ENCODE data around the gene FAM98A.

Gene FAM98A

DNA sequence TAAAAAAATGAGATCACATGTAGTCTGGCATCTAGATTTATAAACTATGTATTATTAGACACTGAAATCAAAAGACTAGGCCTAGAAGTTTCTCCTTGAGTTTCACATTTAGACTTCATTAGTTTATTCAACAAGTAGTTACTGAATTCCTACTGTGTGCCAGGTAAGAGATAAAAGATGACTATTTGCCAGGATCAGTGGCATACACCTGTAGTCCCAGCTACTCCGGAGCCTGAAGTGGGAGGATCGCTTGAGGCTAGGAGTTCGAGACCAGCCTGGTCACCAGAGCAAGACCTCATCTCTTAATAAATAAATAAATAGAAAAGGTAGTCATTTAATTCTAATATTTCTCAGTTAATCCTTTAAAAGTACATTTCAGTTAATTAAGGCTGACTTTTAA, 2.1 kb downstream of the FAM98A start:
- DNase-seq (ENCODE audit: low spot score), result no peak

DNA sequence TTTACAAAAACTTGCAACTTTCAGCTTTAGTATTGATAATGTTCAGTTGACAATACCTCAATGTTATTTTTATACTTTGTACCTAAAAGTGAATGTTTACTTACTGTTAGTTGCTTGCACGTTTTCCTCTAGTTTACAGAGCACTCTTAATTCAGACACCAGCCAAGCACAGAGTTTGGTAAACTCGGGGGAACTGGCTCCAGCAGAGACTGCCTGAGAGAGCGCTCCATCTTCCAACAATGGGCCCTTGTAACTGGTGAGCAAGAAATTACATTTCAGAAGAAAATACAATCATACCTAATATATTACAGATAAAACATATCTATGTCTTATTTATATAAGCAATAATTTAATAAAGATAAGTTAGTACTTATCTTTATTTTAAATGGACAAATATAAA, 3.7 kb downstream of the FAM98A start:
- no peak for DNase-seq (ENCODE audit: low spot score)

DNA sequence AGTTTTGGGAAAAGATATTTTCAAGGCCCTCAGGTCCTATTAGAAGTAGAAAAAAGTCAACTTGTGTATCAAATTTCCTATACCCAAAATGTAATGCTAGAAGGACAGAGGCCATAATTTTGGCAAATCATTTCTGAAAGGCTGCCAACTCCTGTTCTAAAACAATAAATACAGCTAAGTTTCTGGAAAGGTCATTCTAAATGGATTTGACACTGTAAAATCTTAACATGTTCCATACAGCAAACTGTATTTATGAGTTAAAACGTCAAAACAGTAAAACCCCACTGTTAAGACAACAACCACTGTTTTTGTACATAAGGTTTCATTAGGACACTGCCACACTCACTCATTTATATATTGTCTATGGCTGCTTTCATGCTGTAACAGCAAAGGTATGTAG, 9.7 kb downstream of the FAM98A start:
- DNase-seq (ENCODE audit: low spot score), result no peak

DNA sequence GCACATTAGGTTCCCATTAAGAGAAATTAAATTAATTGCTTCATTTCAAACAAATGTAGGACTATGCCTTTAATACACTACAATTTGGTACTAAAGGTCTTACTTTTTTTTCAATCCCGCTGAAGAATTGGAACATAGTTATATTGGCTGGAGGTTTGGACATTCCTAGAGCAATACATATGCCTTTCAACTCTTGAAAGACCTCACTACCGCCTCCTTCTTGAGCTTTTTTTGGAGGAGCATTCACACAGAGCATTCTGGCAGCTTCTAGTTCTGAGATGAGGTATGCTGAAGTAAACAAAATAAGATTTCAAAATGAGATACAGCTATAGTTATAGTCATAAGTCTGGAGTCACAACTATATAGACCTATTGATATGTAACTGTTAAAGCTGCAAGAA, 10.9 kb downstream of the FAM98A start:
- no peak for DNase-seq (ENCODE audit: low spot score)

DNA sequence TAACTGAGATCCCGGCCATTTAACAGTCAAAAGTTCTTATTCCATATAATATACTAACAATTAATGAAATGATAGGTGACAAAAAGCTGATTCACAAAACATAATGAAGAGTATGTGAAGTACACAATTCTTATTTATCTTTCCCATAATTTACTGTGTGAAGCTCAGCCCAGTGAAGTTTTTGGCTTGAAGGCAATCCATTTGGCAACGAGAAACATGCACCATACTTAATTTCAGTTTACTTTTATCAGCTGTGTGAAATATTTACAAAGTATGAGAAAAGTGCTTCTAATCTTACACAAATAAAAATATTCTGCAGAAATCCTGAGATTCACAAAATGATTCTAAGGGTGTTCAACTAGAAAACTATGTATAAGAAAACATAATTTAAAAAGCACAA, 12.3 kb downstream of the FAM98A start:
- DNase-seq (ENCODE audit: low spot score), result no peak

DNA sequence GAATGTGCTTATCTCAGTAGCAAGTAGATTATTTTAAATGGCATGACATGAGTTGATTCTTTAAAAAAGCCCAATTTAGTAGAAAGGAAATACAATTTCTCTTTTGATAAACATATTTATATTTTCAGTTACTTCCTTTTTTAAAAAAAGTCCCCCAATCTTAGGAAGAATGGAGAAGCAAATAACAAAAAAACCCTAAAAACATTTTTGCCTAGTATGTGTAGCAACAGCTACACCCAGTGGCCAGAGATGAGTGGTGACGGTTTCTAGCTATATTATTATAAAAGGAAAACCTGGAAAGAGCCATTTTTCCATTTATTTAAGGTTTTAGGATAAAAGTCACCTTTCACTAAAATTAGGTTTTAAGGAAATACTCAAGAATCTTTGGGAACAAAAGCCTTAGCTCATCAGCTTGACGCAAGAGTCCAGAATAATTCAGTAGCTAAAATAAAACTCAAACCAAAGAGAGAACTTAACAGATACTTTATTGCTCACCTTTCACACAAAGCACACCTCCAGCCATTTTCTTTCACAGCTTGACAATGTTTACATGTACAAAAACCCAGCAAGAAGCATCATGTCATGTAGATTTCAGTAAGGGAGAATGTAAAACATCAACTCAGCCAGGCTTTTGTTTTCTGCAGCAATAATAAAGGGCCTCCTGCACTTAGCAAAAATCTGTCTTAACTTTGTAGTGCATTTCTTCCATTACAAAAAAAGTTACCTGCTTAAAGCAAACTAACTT, 15.7 kb downstream of the FAM98A start:
- DNase-seq (ENCODE audit: low spot score), result peak; percentile 55

DNA sequence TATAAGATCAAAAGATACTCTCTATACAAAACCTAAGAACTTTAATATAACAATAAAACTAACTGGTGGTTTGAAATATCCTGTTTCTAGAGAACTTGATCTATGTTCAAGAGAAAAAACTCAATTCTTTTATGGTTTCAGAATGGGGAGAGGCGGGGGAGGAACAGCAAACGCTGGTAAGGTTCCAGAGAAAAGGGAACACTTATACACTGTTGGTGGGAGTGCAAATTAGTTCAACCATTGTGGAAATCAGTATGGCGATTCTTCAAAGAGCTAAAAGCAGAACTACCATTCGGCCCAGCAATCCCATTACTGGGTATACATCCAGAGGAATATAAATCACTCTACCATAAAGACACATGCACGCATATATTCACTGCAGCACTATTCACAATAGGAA, 17.2 kb downstream of the FAM98A start:
- no peak for DNase-seq (ENCODE audit: low spot score)

DNA sequence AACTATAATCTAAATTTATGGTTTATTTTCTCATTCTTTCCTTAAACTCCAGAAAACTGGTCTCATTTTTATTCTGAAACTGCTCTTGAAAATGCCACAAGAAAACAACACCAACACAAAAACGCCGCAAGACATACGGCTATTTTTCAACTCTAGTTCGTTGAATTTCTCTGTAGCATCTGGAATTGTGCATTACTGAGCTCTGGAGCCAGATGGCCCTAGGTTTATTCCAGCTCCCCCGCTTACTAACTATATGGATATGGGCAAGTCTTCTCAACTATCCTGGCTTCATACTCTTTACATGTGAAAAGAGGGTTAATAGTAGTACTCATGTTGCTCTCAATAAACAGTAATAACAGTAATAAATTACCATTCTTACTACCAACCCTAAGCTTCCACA, 19.9 kb downstream of the FAM98A start:
- no peak for DNase-seq (ENCODE audit: low spot score)

DNA sequence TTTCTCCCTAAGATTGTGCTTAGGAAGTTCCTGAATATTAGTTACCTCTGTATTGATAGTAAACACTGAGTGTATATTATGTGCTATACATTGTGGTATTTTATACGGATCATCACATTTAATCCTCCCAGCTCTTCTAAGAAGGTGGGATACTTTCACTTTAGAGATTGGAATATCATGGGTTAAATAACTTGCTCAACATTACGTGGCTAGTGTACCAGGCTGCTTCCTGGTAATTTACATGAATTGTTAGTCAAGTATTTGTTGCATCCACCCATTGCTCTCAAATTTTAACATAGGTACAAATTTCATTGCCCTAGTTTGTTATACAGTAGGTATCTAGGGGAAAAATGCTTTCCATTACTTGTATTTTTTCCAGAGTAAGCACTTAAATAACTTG, 21.4 kb downstream of the FAM98A start:
- no peak for DNase-seq (ENCODE audit: low spot score)

DNA sequence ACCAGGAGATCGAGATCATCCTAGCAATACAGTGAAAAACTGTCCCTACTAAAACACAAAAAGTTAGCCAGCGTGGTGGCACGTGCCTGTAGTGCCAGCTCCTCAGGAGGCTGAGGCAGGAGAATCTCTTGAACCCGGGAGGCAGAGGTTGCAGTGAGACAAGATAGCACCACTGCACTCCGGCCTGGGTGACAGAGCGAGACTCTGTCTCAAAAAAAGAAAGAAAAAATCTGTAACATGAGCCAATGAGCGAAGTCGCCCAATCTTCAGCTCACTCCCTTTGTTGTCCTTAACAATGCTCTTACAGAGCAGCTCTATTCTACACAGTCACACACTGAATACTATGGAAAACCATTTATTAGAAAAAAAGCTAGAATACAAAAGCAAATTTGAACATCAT, 22.0 kb downstream of the FAM98A start:
- DNase-seq (ENCODE audit: low spot score), result no peak

DNA sequence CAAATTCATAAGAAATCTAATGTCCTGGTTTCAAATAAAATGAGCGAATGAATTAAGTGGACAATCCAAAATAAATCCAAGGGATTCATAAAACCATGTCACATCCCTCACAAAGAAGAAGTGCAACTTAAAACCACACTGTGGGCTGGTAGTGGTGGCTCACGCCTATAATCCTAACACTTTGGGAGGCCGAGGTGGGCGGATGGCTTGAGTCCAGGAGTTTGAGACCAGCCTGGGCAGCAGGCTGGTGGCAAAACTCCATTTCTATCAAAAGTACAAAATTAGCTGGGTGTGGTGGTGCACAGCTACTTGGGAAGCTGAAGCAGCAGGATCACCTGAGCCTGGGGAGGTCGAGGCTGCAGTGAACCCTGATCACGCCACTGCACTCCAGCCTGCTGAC, 25.4 kb downstream of the FAM98A start:
- DNase-seq (ENCODE audit: low spot score), result no peak

DNA sequence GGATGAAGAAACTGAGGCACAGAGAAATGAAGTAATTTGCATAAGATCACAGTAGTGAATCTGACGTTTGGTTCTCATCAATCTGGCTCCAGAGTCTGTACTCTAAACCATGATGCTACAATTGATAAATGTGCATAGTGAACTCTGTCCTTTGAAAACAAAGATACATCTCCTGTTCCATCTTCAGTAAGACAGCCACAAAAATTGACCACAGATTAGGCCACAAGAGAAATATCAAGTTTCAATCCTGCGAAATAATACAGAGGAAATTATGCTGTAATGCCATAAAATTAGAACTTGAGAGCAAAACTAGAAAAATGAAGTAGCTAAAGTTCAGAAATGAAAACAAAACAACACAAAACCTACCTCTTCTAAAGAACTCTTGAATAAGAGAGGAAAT, 28.4 kb downstream of the FAM98A start:
- DNase-seq (ENCODE audit: low spot score), result no peak

DNA sequence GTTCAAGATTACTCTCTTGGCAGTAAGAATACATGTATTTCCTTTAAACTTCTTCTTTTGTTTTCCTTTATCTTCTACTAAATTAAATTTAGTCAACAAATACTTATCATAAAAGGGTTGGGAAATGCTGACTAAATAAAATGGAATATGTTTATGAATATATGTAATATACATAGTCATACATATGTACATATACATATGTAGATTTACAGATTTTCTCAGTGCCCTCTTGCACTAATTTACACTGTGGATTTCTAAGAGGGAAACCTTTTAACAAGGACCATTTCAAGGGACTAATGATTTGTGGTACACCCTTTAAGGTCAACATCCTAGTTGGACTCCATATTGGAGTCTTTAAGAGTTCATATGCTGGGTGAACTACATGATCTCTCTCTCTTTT, 37.2 kb downstream of the FAM98A start:
- DNase-seq (ENCODE audit: low spot score), result no peak

DNA sequence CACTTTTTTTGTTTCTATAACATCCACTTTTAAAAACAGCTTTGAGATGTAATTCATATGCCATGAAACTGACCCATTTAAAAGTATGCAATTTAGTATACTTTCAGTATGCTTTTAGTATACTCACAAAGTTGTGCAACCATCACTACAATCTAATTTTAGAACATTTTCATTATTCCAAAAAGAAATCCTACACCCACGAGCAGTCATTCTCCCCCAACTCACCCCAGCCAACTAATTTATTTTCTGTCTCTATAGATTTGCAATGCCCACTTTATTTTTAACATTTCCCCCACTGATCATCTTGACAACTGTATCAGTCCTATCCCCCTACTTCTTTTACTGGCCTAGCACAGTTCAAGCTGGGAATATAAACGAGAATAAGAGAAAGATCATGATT, 39.1 kb downstream of the FAM98A start:
- no peak for DNase-seq (ENCODE audit: low spot score)

DNA sequence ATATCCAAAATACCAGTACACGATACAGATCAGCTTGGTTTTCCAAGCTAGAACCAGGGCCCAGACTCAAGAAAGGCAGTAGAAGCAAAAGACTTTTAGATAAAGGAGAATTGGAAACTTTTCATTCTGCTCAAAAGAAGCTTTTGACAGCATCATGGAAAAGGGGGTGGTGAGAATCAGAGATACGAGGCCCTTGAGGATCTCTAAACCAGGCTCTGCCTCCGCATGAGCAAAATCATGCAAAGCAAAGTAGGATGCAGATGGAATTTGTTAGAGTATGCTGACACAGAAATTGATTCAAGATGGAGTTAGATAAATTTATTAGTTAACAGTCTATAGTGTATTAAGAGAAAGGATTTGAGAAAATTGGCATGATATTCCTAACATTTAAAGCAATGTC, 39.8 kb downstream of the FAM98A start:
- DNase-seq (ENCODE audit: low spot score), result no peak

DNA sequence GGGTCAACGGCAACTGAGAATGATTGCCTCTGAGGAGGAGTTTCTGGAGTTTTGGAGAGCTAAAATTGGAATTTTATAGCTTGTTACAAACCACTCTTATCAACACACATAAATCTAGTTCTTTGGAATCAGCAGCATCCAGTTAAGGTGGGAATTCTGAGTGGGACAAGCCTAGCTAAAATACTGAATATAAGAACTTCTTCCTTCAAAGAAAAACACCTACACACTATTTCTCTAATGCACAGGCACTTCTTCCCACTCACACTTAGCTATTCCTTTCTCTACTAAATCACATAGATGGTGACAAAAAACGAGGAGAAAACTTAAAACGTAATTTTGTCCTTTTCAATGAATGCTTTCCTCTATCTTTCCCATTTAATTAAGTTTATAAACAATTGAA, 43.4 kb downstream of the FAM98A start:
- DNase-seq (ENCODE audit: low spot score), result no peak

DNA sequence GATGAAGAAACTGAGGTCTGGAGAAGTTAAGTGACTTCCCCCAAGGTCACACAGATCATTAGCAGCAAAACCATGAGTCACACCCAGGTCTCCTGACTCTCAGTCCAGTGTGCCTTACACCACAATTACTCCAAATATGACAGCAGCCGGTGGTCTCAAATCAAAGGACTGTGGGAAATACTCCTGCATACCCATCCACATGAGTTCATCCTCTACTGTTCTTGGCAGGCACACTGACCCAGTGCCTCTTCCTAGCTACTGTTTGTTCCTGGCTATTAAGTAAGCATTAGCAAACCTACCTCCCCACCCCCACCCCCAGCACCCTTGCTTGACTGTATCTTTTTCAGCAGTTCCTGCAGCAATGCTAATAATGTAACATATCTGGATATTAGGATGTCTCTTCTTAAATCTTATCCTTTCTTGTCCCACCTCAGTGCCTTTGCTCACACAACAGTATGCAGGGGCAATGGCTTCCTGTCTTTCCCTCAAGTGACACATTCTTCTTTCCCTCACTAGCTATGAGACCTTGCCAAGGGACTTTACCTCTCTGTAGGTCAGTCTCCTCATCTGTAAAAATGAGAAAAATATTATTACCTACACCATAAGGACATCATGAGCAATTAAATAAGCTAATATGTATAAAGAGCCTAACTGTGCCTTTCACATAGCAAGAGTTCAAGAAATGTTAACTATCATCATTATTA, 46.2 kb downstream of the FAM98A start:
- no peak for DNase-seq (ENCODE audit: low spot score)

DNA sequence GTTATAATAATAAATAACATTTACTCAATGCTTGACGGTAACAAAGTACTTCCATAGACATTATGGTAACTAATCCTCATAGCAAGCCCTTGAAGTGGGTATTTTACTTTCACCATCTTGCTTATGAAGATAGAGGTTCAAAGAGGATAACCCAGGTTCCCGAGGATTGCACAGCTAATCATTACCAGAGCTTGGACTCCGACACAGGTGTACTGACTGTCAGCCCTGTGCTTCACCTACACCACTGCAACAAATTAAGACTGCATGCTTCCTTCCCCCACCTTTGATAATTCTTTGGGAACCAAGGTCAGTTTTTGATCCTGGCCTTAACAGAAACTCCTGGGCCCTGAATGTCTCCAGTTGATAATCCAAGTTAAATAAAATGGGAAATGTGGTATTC, 48.9 kb downstream of the FAM98A start:
- DNase-seq (ENCODE audit: low spot score), result no peak

DNA sequence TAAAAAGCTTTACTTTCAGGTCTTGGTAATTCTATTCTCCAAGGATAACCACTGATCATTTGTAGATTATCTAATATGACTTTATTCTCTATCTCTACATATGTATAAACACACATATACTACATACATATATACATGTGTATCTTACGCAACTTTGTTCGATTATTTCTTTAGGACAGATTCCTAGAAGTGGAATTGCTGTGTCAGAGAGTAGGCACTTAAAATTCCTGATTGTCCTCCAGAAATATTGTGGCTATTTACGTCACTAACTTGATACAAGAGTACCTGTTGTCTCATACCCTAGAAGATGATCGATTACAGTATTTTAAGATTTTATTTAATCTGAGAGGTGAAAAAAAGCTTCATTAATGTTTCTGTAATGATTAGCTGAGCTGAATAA, 57.9 kb downstream of the FAM98A start:
- DNase-seq (ENCODE audit: low spot score), result no peak

DNA sequence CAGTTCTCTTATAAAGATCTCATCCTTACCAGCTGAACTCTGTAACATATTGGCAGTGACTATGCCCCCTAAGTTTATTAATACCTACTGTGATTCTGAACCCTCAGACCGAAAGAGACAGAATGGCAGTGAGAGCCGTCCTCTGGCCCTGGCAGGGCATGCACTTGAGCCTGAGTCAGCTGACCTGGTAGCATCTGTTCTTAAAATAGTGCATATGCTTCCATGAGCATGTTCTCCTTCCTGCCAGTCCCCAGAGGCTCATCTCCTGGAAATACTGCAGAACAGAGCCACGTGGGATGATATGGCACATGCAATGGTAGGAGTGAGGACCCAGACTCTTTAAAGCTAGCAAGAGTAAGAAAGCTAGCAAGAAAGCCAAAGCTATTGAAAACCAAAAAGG, 63.7 kb downstream of the FAM98A start:
- no peak for DNase-seq (ENCODE audit: low spot score)
